ENCODE results near the gene EGFL6.

Gene EGFL6, protein sequence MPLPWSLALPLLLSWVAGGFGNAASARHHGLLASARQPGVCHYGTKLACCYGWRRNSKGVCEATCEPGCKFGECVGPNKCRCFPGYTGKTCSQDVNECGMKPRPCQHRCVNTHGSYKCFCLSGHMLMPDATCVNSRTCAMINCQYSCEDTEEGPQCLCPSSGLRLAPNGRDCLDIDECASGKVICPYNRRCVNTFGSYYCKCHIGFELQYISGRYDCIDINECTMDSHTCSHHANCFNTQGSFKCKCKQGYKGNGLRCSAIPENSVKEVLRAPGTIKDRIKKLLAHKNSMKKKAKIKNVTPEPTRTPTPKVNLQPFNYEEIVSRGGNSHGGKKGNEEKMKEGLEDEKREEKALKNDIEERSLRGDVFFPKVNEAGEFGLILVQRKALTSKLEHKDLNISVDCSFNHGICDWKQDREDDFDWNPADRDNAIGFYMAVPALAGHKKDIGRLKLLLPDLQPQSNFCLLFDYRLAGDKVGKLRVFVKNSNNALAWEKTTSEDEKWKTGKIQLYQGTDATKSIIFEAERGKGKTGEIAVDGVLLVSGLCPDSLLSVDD

DNA sequence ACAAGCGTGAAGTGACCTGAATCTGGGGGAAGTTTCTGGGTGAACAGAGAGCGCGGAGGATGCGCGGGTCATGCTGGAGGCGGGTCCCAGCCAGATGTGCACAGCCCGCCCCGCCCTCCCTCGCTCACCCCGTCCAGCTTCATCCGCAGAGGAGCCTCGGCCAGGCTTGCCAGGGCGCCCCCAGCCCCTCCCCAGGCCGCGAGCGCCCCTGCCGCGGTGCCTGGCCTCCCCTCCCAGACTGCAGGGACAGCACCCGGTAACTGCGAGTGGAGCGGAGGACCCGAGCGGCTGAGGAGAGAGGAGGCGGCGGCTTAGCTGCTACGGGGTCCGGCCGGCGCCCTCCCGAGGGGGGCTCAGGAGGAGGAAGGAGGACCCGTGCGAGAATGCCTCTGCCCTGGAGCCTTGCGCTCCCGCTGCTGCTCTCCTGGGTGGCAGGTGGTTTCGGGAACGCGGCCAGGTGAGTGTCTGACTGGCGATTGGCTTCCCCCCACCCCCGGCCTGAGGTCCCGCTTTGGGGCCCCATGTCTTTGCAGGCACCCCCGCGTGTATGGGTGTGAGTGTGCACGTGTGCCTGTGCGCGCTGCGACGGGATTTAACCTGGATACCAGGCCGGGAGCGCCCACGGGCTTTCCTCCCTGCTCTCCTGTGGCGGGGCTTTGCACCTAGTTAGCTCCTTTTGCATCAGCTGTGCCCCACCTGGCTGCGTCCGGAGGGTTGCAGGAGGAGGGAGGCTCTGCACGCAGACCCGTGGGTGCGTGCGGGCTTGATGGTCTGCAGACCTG, at the start of gene EGFL6:
EGFL6 (plus strand) TSS at position 123 of the 782 bp plus-strand sequence; CDS start at position 384, 261 bp downstream.
- peak; percentile 6 for DNase-seq

DNA sequence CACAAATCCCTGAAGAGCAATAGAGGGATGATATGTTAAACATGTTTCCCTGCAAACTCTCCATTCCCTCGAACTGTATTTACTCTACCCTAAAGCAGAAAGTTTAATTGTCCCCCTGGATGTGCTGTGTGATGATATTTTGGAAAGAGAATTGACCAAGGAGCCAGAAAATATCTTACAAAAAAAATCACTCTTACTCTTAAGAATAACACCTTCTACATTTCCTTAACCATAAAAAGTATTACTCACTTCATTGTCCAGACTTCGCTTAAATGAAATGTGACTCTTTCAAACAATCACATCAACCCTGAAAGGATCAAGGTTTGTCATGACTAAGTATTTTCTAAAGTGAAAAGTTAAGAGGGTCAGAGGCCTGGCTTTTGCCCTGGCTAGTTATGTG, 49.0 kb upstream of the EGFL6 start:
- no peak for DNase-seq

DNA sequence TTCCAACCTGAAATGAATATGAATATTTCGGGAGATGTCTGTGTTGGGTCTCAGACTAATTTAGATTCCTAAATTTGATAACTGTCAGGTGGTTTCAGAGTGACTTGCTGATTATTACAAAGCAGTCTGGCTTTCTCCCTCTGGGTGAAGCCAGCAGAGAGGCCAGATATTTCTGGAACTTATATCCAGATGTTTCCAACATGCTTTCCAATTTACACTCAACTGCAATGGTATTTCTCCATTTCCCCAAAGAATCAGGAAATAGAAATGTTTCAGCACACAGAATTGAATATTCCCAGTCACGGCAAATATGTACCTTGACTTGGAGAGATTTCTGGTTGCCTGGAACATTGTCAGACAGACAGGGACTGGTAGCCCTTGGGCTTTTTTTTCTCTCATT, 48.5 kb upstream of the EGFL6 start:
- no peak for DNase-seq

DNA sequence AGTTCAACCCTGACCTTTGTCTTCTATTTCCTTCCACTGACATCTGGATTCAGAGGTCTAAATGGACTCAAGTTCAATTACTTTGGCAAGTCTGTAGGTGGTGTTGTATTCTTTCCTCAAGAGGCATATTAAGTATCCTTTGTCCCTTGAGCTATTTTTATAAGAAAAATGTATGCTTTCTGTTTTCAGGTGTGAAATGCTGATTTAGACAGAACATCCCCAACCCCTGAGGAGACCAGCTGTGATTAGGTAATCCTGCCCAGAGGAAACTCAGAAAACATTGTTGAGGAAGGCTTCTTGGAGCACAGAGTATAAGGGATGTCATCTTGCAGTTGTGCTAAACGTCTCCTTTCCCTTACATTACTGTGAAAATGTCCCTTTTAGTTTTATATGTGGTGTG, 46.6 kb upstream of the EGFL6 start:
- no peak for DNase-seq

DNA sequence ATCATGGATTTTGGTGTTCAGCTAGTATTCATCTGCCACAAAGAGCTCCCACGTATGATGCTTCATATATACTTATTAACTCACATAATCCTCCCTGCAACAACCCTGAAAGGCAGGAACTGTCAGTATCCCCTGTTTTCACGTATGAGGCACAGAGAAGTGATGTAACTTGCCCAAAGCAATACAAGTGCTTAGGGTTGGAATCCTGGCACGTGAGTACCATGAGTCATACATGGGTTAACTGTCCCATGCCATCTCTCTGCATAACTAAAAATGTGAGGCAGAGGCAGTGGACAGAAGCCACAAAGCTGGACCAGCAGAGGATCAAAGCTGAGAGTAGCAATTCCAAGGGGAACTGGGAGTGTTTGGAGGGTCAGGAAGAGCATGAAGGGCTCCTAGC, 35.7 kb upstream of the EGFL6 start:
- no peak for DNase-seq

DNA sequence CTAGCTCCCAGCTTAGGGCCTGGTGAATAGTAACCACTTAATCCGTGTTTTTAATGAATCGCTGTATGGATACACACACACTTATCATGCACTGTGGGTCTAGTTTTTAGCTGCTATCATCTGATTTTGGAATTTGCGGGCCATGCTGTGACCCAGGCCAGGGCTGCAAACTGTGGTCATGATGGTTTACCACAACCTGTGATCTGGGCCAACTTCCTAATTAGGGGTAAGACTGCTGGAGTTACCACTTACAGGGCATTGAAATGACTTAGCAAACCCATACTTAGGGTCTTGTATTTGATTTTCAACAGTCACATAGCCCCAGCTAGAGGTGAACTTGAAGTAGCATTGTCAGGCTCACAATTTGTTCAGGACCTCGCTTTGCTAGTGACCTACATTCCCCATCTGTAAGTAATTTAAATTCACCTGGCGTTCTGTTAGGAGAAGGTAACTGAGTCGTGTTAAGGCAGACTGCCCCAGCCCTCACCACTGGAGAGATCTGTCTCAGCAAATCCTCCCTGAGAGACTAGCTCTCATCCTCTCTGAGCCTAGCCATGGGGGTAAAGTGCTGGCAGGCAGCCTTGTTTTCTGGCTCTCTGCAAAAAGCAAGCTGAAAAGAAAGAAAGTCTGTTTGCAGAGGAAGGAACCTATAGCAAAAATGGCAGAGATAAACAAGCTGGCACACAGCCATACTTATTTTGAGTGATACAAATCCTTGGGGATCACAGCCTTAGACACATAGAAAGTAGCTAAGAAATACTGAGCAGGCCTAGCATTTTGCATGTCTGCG, 33.8 kb upstream of the EGFL6 start:
- DNase-seq = peak; percentile 9

DNA sequence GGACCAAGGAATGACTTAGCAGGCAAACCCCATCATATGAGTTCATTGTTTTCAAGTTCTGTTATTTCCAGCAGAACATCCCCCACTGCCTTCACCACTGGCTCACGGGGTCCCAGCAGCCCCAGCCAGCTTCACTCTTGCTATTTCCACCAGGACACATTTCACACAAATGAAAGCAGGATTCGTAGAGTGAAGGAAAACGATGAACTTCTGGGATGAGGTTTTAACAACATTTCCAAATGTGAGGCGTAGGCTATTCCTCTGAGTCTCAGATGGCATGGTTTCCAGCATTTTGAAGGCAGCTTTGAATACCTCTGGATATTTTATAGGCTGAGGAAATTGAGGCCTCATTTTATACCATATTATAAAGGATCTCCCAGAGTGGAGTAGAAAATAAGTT, 32.9 kb upstream of the EGFL6 start:
- no peak for DNase-seq

DNA sequence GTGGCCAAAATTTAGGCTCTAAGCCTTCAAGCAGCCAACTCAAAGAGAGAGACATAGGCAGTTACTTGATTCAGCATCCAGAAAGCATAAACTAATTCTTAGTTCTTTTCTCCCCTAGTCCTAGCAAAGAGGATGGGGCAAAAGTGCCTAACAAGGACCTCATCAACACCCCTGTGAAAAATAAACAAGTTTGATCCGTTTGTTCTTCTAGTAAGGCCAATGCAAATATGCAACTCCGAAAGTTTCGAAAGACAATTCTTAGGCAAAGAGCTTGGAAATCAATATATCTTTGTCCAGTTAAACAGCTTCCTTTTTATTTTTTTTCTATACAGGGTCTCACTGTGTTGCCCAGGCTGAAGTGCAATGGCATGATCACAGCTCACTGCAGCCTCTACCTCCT, 31.0 kb upstream of the EGFL6 start:
- DNase-seq = no peak

DNA sequence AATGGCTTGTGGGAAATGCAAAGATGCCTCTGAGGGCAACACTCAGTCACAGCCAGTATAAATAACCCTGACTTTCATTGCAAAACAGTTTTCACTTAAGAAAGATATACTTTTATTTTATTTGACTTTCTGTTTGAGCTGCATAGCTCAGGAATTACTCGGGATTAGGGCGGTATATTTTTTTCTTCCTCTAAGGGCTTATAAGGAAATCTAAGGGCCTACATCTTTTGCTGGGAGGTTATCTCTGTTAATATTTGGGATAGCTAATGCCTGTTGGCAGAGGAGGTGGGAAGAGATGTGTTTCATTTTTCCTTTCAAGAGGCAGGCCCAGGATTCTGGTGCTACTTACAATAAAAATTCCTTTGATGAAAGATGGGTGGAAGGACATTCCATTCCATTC, 28.8 kb upstream of the EGFL6 start:
- no peak for DNase-seq

DNA sequence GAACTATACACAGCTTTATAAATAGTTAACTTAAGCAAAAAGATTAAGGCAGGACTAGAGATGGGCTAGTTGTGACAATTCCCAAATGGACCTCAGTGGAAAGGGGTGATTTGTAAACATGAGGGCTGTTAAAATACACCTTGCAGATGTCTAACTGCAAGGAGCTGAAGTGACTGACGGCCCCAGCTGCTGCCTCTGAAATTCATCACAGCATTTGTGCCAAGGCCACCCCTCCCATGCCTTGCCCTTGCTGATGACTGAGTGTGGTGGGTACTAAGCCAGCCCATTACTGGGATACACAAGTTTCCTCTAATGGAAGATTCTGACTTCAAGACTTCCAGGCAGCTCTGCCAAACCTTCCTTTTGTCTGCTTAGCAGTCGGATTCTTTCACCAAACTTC, 23.7 kb upstream of the EGFL6 start:
- DNase-seq = no peak

DNA sequence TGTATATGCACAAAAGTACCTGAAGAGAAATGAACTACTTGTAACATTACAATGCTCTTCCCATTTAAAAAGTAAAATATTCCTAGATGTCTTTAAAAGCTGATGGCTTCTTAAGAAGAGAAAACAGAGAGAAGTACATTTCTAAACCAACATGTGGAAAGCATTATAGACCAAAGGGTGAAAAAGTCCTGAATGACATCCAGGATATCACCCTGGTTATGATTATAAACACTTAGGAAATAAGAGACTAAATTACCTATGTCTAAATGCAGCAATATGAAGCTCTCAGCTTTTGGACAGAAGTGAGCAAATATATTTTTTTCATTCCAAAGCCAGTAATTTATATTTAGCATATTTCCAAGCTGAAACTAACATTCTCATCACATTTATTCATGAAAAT, 21.7 kb upstream of the EGFL6 start:
- no peak for DNase-seq

DNA sequence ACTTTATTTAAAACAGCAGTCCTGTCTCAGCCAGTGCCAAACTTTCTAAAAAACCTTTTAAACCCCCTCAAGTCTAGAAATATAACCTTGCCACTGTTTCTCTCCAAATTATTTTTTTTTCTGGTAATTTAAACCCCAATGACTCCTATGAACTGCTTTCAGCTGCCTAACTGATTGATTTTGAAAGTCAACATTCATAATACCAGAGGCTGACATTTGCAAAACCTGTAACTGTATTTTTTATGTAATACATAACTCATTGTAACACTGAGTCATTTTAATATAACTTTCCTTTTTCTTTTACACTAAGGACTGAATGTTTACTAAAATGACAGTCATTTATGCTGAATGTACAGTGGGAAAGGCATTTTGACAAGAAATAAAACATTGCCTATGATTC, 19.1 kb upstream of the EGFL6 start:
- DNase-seq = no peak

DNA sequence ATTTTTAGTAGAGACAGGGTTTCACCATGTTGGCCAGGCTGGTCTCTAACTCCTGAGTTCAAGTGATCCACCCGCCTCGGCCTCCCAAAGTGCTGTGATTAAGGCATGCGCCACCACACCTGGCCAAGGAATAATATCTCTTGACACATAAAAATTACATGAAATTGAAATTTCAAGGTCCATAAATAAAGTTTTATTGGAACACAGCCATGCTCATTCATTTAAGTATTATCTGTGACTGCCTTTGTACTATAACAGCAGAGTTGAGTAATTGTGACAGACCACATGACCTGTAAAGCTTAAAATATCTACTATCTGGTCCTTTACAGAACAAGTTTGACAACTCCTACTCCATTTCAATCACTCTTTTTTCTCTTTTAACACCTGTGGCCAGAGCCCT, 17.8 kb upstream of the EGFL6 start:
- no peak for DNase-seq

DNA sequence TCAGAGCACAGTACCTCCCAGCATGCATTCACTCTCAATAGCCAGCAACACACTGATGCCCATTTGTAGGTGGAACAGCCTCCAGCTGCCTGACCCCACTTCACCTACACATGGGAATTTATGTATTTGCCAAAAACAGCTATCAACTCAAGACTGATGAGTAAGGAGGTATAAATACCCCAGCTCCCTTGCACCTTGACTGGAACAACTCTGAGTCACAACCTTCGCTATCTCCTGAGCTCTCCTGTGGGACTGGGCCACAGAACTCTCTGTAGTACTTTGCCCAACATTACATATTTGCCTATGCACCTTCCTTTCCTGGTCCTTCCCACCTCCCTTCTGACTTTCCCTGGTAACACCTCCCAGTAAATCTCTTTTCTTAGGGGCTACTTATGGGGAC, 16.5 kb upstream of the EGFL6 start:
- DNase-seq = no peak

DNA sequence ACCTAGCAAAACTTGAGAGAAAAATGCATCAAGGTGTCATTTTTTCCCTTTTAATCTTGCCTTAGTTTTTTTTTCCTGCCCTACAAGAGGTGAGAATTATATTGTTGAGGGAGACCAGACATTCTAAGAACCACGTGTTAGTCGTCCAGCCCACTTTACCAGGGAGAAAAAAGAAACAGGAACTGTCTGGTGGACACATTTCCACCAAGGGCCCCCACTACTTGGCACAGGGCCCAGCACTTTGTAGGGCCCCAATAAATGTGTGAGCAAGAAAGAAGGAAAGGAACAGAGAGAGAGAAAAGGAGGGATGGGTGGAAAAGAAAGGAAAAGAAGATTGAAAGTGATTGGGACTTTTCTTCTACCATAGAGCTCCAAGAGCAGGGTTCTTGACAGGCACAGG, 3.9 kb upstream of the EGFL6 start:
- DNase-seq = no peak

DNA sequence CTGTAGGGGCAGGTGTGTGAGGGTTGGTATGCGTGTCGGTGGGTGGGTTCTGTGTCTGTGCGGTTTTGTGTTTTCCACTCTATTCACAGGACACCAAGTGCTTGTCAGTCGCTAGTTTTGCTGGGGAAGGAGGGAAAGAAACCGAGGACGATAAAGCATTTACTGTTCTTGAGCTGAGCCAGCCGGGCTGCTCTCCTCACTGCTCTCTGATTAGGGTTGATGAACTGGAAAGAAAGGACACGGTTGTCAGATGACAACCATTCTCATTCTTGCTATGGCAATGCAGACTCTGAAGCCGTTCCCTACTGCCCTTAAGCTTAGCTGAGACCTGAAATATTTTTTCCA, 832 bp downstream of the EGFL6 start:
- DNase-seq = no peak

DNA sequence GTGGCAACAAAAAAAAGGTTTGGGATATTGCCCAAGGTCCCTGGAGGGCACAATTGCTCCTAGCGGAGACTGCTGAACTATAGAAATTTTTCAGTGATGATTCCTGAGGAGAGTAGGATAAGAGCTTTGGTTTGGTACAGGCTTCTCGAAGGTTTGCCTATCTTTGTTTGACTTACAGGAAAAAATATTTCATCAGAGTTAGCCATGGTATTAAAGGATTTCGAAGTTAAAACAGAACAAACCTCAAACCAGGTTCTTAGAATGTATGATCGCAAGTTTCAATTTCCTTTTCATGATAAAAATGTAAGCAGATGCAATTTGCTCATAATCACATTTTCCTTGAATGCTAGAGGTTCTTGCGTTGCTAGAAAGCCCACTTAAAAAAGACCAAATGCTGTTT, 1.7 kb downstream of the EGFL6 start:
- no peak for DNase-seq

DNA sequence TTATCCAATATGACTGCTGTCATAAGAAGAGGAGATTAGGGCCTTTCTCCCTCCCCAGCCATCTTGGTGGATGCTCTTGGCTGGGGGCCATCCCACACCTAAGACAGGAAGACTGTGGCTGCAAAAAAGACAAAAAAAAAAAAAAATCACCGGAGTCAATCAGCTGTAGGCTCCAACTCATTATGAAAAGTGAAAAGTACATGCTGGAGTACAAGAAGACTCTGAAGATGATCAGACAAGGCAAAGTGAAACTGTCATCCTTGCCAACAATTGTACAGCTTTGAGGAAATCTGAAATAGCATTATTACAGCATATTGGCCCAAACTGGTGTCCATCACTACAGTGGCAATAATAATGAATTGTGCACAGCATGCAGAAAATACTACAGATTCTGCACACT, 5.2 kb downstream of the EGFL6 start:
- DNase-seq = no peak

DNA sequence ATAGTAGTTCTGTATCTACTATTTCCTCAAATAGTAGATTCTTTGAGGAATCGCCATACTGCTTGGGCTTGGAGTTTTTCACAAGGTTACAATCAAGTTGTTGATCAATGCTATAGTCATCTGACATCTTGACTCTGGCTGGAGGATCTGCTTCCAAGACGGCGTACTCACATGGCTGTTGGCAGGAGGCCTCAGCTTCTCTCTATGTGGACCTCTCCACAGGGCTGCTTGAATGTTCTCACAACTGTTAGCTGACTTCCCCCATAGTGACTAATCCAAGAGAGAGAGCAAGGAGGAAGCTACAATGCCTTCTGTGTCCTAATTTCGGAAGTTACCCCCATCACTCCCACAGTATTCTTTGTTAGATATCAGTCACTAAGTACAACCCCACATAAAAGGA, 10.3 kb downstream of the EGFL6 start:
- no peak for DNase-seq

DNA sequence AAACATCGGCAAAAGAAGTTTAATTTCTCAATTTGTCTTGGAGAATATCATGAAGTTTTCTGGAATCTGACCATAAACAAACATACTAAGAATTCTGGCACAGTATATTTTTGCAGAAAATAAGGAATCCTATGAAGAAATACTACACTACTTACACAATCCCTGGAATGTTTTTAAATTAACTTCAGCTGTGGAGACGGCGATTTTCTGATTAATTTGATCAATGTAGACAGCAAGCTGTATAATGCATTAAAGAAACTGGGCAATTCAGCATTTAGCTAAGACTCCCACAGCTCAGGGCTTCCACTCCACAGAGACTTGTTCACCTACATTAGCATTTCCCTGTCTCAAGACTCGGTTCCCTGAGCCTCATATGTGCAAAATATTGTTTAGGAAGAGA, 12.2 kb downstream of the EGFL6 start:
- no peak for DNase-seq

DNA sequence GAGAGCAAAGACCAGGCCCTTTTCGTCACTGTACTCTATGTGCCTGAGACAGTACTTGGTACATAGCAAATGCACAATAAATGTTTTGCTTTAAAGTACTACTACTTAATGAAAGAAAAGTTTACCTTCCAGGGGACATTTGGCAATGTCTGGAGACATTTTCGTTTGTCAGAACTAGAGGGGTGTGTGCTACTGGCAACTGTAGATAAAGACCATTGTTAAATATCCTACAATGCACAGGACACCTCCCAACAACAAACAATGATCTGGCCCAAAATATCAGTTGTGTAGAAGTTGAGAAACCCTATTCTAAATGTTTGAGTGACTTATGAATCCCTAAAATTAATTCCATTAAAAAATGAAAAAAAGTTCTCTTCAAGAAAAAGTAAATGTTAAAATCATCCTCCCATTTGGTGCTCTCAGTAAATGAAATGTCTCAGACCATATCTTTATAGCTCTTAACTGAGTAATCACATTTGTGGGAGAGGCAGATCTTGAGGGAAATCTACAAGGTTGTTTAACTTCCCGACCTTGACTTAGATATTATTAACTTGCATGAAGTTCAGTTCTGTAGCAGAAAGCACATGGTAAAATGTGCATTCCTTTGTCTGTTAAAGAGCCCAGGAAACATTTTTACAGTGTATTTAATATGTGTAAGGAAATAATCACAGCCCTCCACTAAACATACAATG, 18.5 kb downstream of the EGFL6 start:
- no peak for DNase-seq

DNA sequence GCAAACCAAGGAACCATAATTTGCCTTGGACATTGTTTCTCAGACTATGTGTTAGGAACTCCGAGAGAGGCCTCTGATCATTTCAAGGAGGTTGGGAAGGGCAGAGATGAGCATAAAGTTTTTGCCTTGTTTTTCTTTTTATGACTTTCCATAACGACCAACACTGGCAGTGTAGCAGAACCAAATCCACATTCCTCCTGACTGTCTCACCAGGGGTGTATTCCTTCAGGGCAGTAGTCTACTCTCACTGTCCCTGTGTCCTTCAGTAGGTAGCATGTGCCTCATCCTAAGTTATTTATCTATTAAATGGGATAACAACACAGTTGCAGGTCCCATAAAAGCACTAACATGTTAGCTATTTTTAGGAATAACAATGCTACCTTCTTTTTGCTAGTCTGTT, 20.8 kb downstream of the EGFL6 start:
- no peak for DNase-seq

DNA sequence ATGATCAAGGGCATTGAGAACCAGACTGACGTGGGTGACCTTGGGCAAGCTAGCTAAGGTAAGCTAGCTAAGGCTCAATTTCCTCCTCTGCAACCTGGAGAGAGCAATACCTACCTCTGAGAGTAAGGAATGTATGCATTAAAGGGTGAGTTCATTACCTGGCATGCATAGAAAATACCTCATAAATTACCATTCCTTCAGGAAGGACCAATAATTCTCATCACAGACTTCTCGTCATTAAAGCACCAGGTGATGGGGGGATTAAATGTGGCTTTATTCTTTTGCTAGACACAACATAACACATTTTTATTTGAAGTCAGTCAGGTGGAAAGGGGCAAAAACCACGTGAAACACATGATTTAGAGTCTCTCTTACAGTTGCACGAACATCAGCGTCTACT, 21.5 kb downstream of the EGFL6 start:
- no peak for DNase-seq
